K562 (cell line): ENCODE results near the gene DNAJB4. TPM values are rescaled to one million over a fixed set of nuclear protein-coding genes. Genes with fewer than 3 reads are reported as not detected.

ENCODE experiments used
- BCL6 ChIP-seq: fragments of 250-450 bp; sonication (Bioruptor Pico); IDR thresholded peaks from 2 replicates; pipeline ENCODE4 v1.4.0; 2020
- FOXP1 ChIP-seq: sonication (generic); formaldehyde crosslinking; IDR thresholded peaks from 2 replicates; pipeline ENCODE4 v1.8.0; 2022; ENCODE audit warnings: mild to moderate bottlenecking, missing genetic modification reagents
- KDM5B ChIP-seq: fragments of 200-600 bp; sonication (generic); IDR thresholded peaks from 2 replicates; pipeline ENCODE4 v1.6.1; 2012; ENCODE audit warnings: low read depth, mild to moderate bottlenecking, moderate library complexity, low read length, control low read depth, inconsistent platforms; ENCODE audit not compliant: insufficient replicate concordance
- KLF1 ChIP-seq: fragments of 450-650 bp; IDR thresholded peaks from 2 replicates; pipeline ENCODE4 v1.6.1; 2016; ENCODE audit warnings: missing genetic modification characterization, missing compliant biosample characterization
- KLF6 ChIP-seq: fragments of 250-450 bp; sonication (Bioruptor Pico); IDR thresholded peaks from 2 replicates; pipeline ENCODE4 v1.4.0; 2020; ENCODE audit warnings: mild to moderate bottlenecking, moderate library complexity, borderline replicate concordance
- NBN ChIP-seq: fragments of 450-650 bp; IDR thresholded peaks from 2 replicates; pipeline ENCODE4 v1.6.1; 2016; ENCODE audit warnings: low read depth, mild to moderate bottlenecking
- PCBP1 ChIP-seq: fragments of 200-400 bp; formaldehyde crosslinking; IDR thresholded peaks from 2 replicates; pipeline ENCODE4 v1.6.1; 2018; ENCODE audit warnings: mild to moderate bottlenecking, low read depth, low read length; ENCODE audit not compliant: poor library complexity, severe bottlenecking
- RBFOX2 ChIP-seq: fragments of 200-400 bp; formaldehyde crosslinking; IDR thresholded peaks from 2 replicates; pipeline ENCODE4 v1.6.1; 2017; ENCODE audit warnings: low read depth, mild to moderate bottlenecking, low read length, moderate library complexity
- RNF219 ChIP-seq: fragments of 250-450 bp; sonication (Bioruptor Pico); IDR thresholded peaks from 2 replicates; pipeline ENCODE4 v1.5.0; 2022; ENCODE audit warnings: mild to moderate bottlenecking
- SMARCE1 ChIP-seq: fragments of 450-650 bp; IDR thresholded peaks from 2 replicates; pipeline ENCODE4 v1.7.1; 2016; ENCODE audit warnings: mild to moderate bottlenecking
- SNIP1 ChIP-seq: fragments of 450-650 bp; IDR thresholded peaks from 2 replicates; pipeline ENCODE4 v1.7.1; 2017; ENCODE audit warnings: low read depth, mild to moderate bottlenecking
- SP2 ChIP-seq: IDR thresholded peaks from 2 replicates; pipeline ENCODE4 v1.6.1; 2011; ENCODE audit warnings: mild to moderate bottlenecking, low read depth, low read length, moderate library complexity; ENCODE audit not compliant: poor library complexity, severe bottlenecking; ENCODE audit errors: extremely low read depth
- TEAD2 ChIP-seq: fragments of 450-650 bp; IDR thresholded peaks from 2 replicates; pipeline ENCODE4 v1.6.1; 2016; ENCODE audit warnings: missing genetic modification characterization, control low read depth, missing compliant biosample characterization
- ZHX1 ChIP-seq: fragments of 150-350 bp; conservative IDR thresholded peaks from 2 replicates; pipeline ENCODE4 v1.6.1; 2014; ENCODE audit warnings: low read length
- polyA plus RNA-seq, 8 experiments: library from polyadenylated mRNA; depleted of rRNA in 4 of 8; stranded (reverse) in 5 of 8; unstranded in 3 of 8; fragments of >200 nt; fragmentation: Nextera tagmentation in 2 of 8; fragmentation: Illumina TruSeq in 1 of 8; extraction: Ambion mirVana in 2 of 8; extraction: Trizol in 1 of 8; gene quantifications; 2 replicates each; pipeline versions ENCODE4 v1.2.1 to v1.2.3, GENCODE V29; 2011 to 2014; ENCODE audit warnings: inconsistent platforms in 1 of 8, missing spikeins in 1 of 8
- total RNA-seq, 7 experiments: library from RNA; depleted of rRNA in 6 of 7; stranded (reverse); fragments of >200 nt in 6 of 7; fragmentation: Illumina TruSeq in 2 of 7; extraction: Trizol in 2 of 7; gene quantifications; 2 replicates each; pipeline versions ENCODE4 v1.2.1 to v1.2.3, GENCODE V29; 2011 to 2021; ENCODE audit warnings: low replicate concordance in 1 of 7
- TF ChIP-seq, protein P1 (sequence below): fragments of 250-450 bp; sonication (Bioruptor Pico); IDR thresholded peaks from 2 replicates; pipeline ENCODE4 v1.8.0; 2021; ENCODE audit warnings: moderate library complexity, mild to moderate bottlenecking, inconsistent platforms
- TF ChIP-seq, protein P2 (sequence below): fragments of 450-650 bp; formaldehyde crosslinking; IDR thresholded peaks from 2 replicates; pipeline ENCODE4 v1.4.0; 2020; ENCODE audit warnings: mild to moderate bottlenecking, moderate library complexity
- TF ChIP-seq, protein P3 (sequence below), 2 experiments: fragments of 450-650 bp; conservative IDR thresholded peaks; 2 replicates each; pipeline ENCODE4 v1.6.1; 2017; ENCODE audit warnings: mild to moderate bottlenecking in 2 of 2, moderate library complexity in 2 of 2

The DNAJB4 gene
- total and polyA plus RNA-seq, 9 of the 15 experiments (the other 6 are each of a cell fraction or from before 2014, with no cell fraction given): 8.5 to 27.7 (median 19.8) TPM

- TF ChIP-seq ZHX1 (no peak; the same call in 1 of the 2 replicates), FOXP1 (CRISPR knock-in tag) (no peak), PCBP1 (no peak), SNIP1 (no peak), SMARCE1 (no peak), RNF219 (CRISPR knock-in tag) (peak; percentile 99), RBFOX2 (peak; percentile 88), KLF1 (tag) (no peak), KLF6 (CRISPR knock-in tag) (peak; percentile 90), SP2 (no peak), TEAD2 (0 out of 2 replicates have a peak, but pooled peaks have one; percentile 27), KDM5B (peak; percentile 98), BCL6 (peak; percentile 97), NBN (no peak; the same call in 1 of the 2 replicates)
- TF ChIP-seq, protein P1, sequence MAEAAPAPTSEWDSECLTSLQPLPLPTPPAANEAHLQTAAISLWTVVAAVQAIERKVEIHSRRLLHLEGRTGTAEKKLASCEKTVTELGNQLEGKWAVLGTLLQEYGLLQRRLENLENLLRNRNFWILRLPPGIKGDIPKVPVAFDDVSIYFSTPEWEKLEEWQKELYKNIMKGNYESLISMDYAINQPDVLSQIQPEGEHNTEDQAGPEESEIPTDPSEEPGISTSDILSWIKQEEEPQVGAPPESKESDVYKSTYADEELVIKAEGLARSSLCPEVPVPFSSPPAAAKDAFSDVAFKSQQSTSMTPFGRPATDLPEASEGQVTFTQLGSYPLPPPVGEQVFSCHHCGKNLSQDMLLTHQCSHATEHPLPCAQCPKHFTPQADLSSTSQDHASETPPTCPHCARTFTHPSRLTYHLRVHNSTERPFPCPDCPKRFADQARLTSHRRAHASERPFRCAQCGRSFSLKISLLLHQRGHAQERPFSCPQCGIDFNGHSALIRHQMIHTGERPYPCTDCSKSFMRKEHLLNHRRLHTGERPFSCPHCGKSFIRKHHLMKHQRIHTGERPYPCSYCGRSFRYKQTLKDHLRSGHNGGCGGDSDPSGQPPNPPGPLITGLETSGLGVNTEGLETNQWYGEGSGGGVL: peak; percentile 86
- TF ChIP-seq, protein P2, sequence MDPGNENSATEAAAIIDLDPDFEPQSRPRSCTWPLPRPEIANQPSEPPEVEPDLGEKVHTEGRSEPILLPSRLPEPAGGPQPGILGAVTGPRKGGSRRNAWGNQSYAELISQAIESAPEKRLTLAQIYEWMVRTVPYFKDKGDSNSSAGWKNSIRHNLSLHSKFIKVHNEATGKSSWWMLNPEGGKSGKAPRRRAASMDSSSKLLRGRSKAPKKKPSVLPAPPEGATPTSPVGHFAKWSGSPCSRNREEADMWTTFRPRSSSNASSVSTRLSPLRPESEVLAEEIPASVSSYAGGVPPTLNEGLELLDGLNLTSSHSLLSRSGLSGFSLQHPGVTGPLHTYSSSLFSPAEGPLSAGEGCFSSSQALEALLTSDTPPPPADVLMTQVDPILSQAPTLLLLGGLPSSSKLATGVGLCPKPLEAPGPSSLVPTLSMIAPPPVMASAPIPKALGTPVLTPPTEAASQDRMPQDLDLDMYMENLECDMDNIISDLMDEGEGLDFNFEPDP (CRISPR knock-in tag): peak; percentile 100
- TF ChIP-seq, protein P3, sequence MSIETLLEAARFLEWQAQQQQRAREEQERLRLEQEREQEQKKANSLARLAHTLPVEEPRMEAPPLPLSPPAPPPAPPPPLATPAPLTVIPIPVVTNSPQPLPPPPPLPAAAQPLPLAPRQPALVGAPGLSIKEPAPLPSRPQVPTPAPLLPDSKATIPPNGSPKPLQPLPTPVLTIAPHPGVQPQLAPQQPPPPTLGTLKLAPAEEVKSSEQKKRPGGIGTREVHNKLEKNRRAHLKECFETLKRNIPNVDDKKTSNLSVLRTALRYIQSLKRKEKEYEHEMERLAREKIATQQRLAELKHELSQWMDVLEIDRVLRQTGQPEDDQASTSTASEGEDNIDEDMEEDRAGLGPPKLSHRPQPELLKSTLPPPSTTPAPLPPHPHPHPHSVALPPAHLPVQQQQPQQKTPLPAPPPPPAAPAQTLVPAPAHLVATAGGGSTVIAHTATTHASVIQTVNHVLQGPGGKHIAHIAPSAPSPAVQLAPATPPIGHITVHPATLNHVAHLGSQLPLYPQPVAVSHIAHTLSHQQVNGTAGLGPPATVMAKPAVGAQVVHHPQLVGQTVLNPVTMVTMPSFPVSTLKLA (conservative IDR thresholded peaks at IDR 0.05): no peak; a peak in 1 of 4 replicates
Observed at GRCh38 chr1:78003882-78004718, 639 bp upstream of the DNAJB4 start (continued).
